Measurements from ENCODE around the gene RND2. TPM values are rescaled to one million over a fixed set of nuclear protein-coding genes. Genes with fewer than 3 reads are reported as not detected.

RND2 gene
- total and polyA plus RNA-seq, 9 of the 15 experiments (the other 6 are each of a cell fraction or from before 2014, with no cell fraction given), result 0.15 to 1.9 (median 0.98) TPM

DNA sequence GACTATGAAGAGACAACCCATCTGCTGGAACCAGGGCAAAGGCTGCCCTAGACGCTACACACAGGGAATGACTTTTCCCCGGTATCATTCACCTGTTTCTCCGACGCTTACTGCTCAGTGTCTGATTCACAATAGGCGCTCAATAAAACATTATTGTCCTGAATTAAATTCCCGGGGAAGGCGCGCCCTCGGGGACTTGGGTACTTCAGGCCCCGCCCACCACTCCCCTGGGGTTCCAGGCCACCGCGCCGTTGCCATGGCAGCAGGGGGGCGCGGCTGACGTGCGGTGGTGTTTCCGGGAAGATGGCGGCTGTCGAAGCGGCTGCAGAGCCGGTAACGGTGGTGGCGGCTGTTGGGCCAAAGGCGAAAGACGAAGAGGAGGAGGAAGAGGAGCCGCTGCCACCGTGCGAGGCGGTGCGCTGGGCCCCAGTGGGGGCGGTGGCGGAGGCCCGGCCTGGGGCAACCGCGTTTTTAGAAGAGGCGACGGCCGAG is 44.7 kb upstream of the RND2 start, which contains the start of gene RUNDC1 (continued):
- TF ChIP-seq SAP30 (IDR thresholded peaks at IDR 0.05; ENCODE audit: borderline replicate concordance, insufficient read depth, low read depth, low read length, poor library complexity, severe bottlenecking) (peak; percentile 80), BRD9 (IDR thresholded peaks at IDR 0.05; ENCODE audit: low read depth, partially characterized antibody) (no peak), HMG20B (CRISPR knock-in tag; IDR thresholded peaks at IDR 0.05) (no peak), KLF10 (CRISPR knock-in tag; IDR thresholded peaks at IDR 0.05) (no peak), PRPF4 (IDR thresholded peaks at IDR 0.05; ENCODE audit: insufficient read depth, low read depth, low read length, poor library complexity, severe bottlenecking) (no peak), MEF2A (IDR thresholded peaks at IDR 0.05; ENCODE audit: control insufficient read depth, low read depth, low read length) (no peak), PML (IDR thresholded peaks at IDR 0.05; ENCODE audit: low read length) (no peak), KDM5B (IDR thresholded peaks at IDR 0.05; ENCODE audit: insufficient replicate concordance, low read depth, low read length) (no peak), CGGBP1 (CRISPR knock-in tag; IDR thresholded peaks at IDR 0.05) (no peak), PHB2 (IDR thresholded peaks at IDR 0.05; ENCODE audit: low read depth) (no peak), NFIX (CRISPR knock-in tag; IDR thresholded peaks at IDR 0.05; ENCODE audit: low read depth) (no peak), PURB (CRISPR knock-in tag; IDR thresholded peaks at IDR 0.05; ENCODE audit: low read depth) (no peak), TEAD1 (CRISPR knock-in tag; IDR thresholded peaks at IDR 0.05) (no peak), SNRNP70 (optimal IDR thresholded peaks at IDR 0.05; ENCODE audit: low read depth, low read length) (no peak), U2AF2 (optimal IDR thresholded peaks at IDR 0.05; ENCODE audit: low read depth, low read length) (no peak), MLLT1 (IDR thresholded peaks at IDR 0.05) (no peak)
- TF ChIP-seq, protein P1, sequence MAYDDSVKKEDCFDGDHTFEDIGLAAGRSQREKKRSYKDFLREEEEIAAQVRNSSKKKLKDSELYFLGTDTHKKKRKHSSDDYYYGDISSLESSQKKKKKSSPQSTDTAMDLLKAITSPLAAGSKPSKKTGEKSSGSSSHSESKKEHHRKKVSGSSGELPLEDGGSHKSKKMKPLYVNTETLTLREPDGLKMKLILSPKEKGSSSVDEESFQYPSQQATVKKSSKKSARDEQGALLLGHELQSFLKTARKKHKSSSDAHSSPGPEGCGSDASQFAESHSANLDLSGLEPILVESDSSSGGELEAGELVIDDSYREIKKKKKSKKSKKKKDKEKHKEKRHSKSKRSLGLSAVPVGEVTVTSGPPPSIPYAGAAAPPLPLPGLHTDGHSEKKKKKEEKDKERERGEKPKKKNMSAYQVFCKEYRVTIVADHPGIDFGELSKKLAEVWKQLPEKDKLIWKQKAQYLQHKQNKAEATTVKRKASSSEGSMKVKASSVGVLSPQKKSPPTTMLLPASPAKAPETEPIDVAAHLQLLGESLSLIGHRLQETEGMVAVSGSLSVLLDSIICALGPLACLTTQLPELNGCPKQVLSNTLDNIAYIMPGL (CRISPR knock-in tag; IDR thresholded peaks at IDR 0.05), result no peak

All from K562 (cell line).